ENCODE measurements around the gene MAGEA6.
"Not testable (repeated sequence)": the region's sequence is repeated elsewhere in the genome, so short reads cannot be mapped to it uniquely, and the experiment has no call there.

Gene MAGEA6

GRCh38 chrX:152734143-152734858, 35.2 kb downstream of the MAGEA6 start:
- not testable (repeated sequence) for H3K4me1 ChIP-seq (ENCODE audit: control insufficient read depth in 1 of 2, insufficient read depth in 2 of 2, low read length in 2 of 2); H3K27me3 ChIP-seq (ENCODE audit: control insufficient read depth in 1 of 2, insufficient read depth in 2 of 2, low read length in 2 of 2); H3K27ac ChIP-seq (ENCODE audit: low read depth, low read length); H3K9ac ChIP-seq (ENCODE audit: low read depth in 1 of 2, low read length in 2 of 2); H3K9me3 ChIP-seq (ENCODE audit: control insufficient read depth in 1 of 2, low read length in 2 of 2); H3K36me3 ChIP-seq (ENCODE audit: control insufficient read depth in 1 of 2, insufficient read depth in 2 of 2, low read length in 2 of 2); H3K4me3 ChIP-seq (ENCODE audit: low read depth in 1 of 2, low read length in 2 of 2)

- Histone ChIP-seq H3K36me3 (ENCODE audit: control insufficient read depth in 1 of 2, insufficient read depth in 2 of 2, low read length in 2 of 2) (no peaks in the 10 kb centered on the region), H3K4me1 (ENCODE audit: control insufficient read depth in 1 of 2, insufficient read depth in 2 of 2, low read length in 2 of 2) (no peaks in the 10 kb centered on the region), H3K27ac (ENCODE audit: low read depth, low read length) (no peak within 1 kb of the TSS), H3K9me3 (ENCODE audit: control insufficient read depth in 1 of 2, low read length in 2 of 2) (no peaks in the 10 kb centered on the region), H3K9ac (ENCODE audit: low read depth in 1 of 2, low read length in 2 of 2) (no peak within 1 kb of the TSS), H3K27me3 (ENCODE audit: control insufficient read depth in 1 of 2, insufficient read depth in 2 of 2, low read length in 2 of 2) (no peaks in the 10 kb centered on the region), H3K4me3 (ENCODE audit: low read depth in 1 of 2, low read length in 2 of 2) (no peak within 1 kb of the TSS)
Measured at GRCh38 chrX:152733261-152733975, 36.1 kb downstream of the MAGEA6 start, which contains the start of the genes CSAG1 and MAGEA12. Gene CSAG1, minus strand, starts transcription at chrX:152733721. Its CDS starts 1,261 bp downstream, at chrX:152732460. Gene MAGEA12, plus strand, starts transcription at chrX:152733757. Its CDS starts 2,405 bp downstream, at chrX:152736162.

GRCh38 chrX:152725409-152725808, 44.1 kb downstream of the MAGEA6 start:
- Histone ChIP-seq H3K27me3 (ENCODE audit: control insufficient read depth in 1 of 2, insufficient read depth in 2 of 2, low read length in 2 of 2) (no peaks in the 10 kb centered on the region), H3K27ac (ENCODE audit: low read depth, low read length) (no peak overlapping the region), H3K9ac (ENCODE audit: low read depth in 1 of 2, low read length in 2 of 2) (no peak overlapping the region), H3K4me1 (ENCODE audit: control insufficient read depth in 1 of 2, insufficient read depth in 2 of 2, low read length in 2 of 2) (no peaks in the 10 kb centered on the region), H3K9me3 (ENCODE audit: control insufficient read depth in 1 of 2, low read length in 2 of 2) (no peaks in the 10 kb centered on the region), H3K36me3 (ENCODE audit: control insufficient read depth in 1 of 2, insufficient read depth in 2 of 2, low read length in 2 of 2) (no peaks in the 10 kb centered on the region), H3K4me3 (ENCODE audit: low read depth in 1 of 2, low read length in 2 of 2) (no peak overlapping the region)
